PFSK-1 (cell line): ENCODE data around the gene PLPP6.

ENCODE experiments used
- FOXP2 ChIP-seq: optimal IDR thresholded peaks from 2 replicates; pipeline ENCODE3; 2011; ENCODE audit warnings: borderline replicate concordance, control low read depth, inconsistent platforms; ENCODE audit not compliant: insufficient read depth; ENCODE audit errors: extremely low read length, extremely low read depth
- POLR2AphosphoS5 ChIP-seq: IDR thresholded peaks from 2 replicates; pipeline ENCODE4 v1.6.1; 2012; ENCODE audit warnings: low read depth, mild to moderate bottlenecking, control low read depth, low read length, moderate library complexity
- SIN3A ChIP-seq: IDR thresholded peaks from 2 replicates; pipeline ENCODE4 v1.6.1; 2012; ENCODE audit warnings: mild to moderate bottlenecking, low read length, moderate library complexity, borderline replicate concordance; ENCODE audit not compliant: insufficient read depth
- TAF1 ChIP-seq: IDR thresholded peaks from 2 replicates; pipeline ENCODE4 v1.6.1; 2012; ENCODE audit warnings: low read length, control low read depth, borderline replicate concordance; ENCODE audit not compliant: insufficient read depth
- TF ChIP-seq, protein P1 (sequence below), 2 experiments: IDR thresholded peaks; 2 replicates each; pipeline versions ENCODE4 v1.6.1 to v1.8.0; 2011 to 2012; ENCODE audit warnings: low read depth in 2 of 2, low read length in 2 of 2, control low read depth in 1 of 2, inconsistent platforms in 1 of 2, mild to moderate bottlenecking in 1 of 2, moderate library complexity in 1 of 2; ENCODE audit not compliant: insufficient read depth in 1 of 2

DNA sequence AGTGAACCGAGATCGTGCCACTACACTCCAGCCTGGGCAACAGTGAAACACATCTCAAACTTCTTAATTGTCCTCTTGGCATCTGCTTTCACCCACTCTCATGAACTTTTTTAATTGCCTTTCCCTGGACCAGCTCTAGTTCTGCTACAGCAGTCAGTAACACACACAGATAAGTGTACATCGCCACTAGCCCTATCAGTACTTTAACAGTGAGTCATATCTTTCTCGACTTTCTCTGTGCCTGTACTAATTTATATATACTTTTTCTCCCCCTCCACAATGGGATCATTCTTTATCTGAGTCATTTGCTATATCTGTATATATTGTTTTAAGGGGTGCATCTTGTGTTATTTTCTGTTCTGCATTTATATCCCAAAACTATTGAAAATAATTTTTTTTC lies 24.0 kb downstream of the PLPP6 start:
- TF ChIP-seq SIN3A (no peak), POLR2AphosphoS5 (no peak), TAF1 (no peak), FOXP2 (no peak)
- TF ChIP-seq, protein P1, sequence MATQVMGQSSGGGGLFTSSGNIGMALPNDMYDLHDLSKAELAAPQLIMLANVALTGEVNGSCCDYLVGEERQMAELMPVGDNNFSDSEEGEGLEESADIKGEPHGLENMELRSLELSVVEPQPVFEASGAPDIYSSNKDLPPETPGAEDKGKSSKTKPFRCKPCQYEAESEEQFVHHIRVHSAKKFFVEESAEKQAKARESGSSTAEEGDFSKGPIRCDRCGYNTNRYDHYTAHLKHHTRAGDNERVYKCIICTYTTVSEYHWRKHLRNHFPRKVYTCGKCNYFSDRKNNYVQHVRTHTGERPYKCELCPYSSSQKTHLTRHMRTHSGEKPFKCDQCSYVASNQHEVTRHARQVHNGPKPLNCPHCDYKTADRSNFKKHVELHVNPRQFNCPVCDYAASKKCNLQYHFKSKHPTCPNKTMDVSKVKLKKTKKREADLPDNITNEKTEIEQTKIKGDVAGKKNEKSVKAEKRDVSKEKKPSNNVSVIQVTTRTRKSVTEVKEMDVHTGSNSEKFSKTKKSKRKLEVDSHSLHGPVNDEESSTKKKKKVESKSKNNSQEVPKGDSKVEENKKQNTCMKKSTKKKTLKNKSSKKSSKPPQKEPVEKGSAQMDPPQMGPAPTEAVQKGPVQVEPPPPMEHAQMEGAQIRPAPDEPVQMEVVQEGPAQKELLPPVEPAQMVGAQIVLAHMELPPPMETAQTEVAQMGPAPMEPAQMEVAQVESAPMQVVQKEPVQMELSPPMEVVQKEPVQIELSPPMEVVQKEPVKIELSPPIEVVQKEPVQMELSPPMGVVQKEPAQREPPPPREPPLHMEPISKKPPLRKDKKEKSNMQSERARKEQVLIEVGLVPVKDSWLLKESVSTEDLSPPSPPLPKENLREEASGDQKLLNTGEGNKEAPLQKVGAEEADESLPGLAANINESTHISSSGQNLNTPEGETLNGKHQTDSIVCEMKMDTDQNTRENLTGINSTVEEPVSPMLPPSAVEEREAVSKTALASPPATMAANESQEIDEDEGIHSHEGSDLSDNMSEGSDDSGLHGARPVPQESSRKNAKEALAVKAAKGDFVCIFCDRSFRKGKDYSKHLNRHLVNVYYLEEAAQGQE (IDR thresholded peaks at IDR 0.05; ENCODE audit: insufficient read depth in 1 of 2, low read depth in 2 of 2, low read length in 2 of 2), result no peak
